EL (cell line): ENCODE data around the gene GDF10.

Experiments
- DNase-seq: peaks from one replicate; pipeline ENCODE4 v3.0.0-alpha.2; 2016

The GDF10 gene, protein sequence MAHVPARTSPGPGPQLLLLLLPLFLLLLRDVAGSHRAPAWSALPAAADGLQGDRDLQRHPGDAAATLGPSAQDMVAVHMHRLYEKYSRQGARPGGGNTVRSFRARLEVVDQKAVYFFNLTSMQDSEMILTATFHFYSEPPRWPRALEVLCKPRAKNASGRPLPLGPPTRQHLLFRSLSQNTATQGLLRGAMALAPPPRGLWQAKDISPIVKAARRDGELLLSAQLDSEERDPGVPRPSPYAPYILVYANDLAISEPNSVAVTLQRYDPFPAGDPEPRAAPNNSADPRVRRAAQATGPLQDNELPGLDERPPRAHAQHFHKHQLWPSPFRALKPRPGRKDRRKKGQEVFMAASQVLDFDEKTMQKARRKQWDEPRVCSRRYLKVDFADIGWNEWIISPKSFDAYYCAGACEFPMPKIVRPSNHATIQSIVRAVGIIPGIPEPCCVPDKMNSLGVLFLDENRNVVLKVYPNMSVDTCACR

DNA sequence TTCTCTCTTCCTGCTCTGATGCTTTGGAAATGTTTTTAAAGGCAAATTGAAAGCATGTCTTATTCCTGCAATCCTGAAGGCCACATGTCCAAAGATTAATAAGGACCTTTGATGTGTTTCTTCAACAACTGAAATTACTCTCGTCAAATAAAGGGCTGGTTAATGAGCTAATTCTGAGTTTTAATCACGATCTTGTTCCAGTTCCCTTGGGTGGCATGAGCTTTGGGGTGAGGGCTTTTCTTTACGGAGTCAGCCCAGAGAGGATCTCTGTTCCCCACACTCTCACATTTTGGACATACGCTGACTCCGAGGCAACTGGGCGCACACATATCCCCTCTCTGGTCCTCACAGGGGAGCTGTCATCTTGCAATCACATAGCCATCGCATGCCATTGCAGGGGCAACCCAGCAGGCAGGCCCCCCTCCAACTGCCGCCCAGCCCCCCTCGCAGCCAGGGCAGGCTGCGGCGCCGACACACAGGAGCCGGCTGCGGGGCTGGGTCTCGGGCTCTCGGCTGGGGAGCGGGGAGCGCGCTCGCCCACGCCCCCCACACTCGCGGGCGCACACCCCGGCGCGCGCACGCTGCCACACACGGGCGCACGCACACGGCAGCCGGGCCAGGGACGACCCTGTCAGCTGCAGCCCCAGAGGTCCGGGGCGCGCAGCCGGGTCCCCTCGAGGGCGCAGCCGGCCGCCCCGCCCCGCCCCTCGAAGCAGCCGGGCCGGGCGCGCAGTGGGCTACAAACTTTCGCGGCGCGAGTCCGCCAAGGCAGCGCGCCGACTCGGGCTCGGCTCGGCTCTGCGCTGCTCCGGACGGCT is at the start of gene GDF10:
Gene GDF10 (plus strand): TSS at position 587 of the 818 bp plus-strand sequence. CDS start 455 bp downstream, outside the sequence.
- no peak for DNase-seq

DNA sequence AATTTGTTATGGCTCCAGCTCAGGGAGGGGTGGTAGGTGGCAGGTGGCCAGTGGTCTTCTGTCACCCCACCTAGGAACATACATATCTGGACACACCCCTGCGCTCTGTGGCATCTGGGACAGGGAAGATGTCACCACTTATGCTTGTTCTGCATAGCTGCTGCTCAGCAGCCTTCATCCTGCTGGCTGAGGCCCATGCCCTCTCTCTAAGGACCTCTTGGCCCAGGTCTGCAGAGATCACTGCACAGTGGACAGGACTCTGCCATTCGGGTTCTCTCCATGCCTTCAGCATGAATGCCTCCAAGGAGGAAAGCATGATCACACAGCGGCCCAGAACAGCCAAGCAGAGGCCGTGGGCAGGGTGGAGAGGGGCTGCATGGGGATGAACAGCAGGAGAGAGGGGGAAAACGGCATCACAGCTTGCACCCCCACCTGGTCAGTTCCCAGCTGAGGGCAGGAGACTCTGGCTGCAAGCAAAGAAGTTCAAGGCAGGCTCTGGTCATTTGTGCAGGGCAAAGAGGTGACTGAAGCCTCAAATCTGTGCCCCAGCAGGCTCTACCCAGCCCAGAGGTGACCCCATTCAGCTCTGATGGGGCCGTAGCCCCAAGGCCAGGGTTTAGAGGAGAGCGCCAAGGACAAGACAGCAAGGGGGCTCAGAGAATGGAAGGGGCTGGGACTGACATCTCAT is 47.8 kb upstream of the GDF10 start:
- DNase-seq = no peak

GRCh38 chr10:47253030-47253637 is 46.9 kb upstream of the GDF10 start:
- no peak for DNase-seq

GRCh38 chr10:47253651-47254375 is 46.2 kb upstream of the GDF10 start:
- DNase-seq = no peak

DNA sequence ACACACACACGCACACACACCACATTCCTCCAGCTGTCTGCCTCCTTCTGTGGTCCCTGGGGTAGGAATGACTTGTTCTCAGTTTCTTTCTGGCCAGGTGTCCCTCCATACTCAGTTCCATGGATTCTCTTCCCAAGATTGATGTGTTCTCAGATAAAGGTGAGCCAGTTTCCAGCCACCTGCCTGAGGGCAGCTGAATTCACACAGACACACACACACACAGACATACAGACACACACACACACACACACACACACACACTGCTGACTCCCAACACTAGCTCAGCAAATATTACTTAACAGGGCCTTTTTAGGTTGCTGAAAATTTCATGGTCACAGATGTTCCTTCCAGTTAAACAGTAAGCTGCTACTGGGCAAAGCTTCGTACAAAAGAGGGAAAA is 45.4 kb upstream of the GDF10 start:
- DNase-seq = no peak

DNA sequence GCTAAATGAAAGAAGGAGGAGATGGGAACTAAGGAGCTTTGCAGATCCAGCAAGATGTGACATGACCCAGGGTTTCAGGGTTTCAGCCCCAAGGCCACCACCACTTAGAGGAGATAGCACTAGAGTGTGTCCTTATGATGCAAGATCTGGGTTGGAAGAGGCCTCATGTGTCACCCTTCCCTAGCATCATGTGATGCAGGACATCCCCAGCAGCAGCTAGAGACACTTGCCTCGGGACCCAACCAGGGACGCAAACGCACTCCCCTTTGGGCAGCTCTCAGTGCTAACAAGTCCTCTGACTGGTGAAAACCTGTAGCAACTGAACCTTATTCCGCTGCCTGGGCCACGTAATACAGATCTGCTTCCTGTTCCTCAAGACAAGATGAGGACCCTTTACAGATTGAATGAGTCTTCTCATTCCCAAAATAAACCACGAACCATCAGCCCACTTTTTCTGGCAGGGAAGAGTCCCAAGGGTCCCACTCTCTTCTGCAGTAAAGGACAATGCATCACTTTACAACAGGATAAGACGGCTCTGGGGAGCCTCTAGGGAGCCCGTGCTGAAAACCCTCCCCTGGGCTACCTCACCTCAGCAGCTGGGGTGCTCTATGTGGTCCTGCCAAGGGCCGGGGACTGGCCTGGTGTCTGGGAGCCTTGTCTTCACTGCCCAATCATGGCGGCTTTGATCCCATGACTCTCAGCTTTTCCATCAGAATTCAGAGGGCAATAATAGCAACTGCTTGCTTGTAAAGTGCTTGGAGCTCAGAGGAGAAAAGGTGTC is 44.8 kb upstream of the GDF10 start:
- DNase-seq = no peak

DNA sequence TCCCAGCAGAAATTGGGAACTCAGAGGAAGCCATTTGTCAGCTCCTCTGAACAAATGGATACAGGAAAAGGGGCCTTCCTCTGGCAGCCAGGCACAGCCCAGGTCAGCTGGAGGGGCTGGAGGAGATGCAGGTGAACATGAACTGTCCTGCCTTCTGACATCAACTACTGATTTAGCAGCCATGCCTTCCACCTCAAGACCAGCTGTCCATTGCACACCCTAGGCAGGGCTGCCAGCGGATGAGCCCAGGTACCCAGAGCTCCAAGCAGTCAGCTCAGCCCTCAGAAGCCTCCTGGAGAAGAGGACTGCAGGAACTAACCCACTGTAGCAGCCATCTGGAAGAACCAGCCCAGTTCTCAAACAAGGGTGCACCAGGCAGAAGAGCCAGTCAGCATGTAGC is 44.1 kb upstream of the GDF10 start:
- no peak for DNase-seq

DNA sequence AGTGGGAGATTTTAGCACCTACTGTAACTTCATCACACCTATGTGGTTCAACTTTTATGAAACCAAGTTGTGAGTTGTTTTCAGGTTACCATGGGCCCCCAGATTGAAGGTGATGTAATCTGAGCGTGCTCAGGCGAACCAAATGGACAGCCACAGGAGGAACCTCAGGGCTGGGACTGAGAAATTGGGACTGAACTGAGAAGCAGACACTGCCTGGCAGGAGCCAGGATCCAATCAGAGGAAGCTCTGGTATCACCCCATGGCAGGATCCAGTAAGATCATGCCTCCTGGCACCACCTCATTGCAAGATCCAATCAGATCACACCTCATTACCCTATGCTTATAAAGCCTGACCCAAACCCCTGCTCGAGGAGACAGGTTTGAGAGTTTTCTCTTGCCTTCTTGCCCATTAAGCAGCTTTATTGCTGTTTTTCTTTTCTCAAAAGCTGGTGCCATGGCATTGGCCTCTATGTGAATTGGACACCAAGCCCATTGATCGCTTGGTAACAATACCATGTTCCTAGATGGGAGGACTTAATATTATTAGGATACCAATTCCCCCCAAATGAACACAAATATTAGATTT is 43.2 kb upstream of the GDF10 start:
- no peak for DNase-seq

DNA sequence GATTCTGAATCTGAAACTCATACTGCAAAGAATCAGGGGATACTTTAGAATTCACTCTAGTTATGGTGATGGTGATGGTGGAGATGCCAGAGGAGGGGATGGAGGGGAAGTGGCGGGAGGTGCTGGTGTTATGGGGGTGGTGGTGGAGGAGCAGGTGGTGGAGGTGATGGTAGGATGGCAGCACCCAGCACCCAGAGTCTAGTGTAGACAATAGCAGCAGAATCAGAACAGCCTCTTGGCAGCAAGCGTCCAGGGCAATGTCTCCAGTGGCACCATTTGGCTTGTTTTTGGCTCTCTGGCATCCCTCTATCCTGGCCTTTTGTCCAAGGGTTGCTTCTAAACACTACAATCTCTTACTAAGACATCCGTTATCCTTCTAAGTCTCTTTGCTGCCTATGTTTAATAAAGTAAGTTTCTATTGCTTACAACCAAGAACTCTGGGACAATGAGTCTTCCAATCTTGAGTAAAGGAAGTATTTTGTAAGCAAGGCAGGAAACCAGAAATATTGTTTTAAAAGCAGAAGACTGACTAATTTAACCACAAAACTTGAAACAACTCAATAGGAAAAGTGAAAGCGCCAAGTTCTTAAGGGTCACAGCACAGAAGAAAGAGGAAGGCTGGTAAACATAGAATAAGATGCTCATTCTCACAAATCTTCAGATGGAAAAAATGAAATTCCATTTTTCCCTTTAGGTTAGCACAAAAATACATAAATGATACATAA is 42.4 kb upstream of the GDF10 start:
- DNase-seq = peak; percentile 8

DNA sequence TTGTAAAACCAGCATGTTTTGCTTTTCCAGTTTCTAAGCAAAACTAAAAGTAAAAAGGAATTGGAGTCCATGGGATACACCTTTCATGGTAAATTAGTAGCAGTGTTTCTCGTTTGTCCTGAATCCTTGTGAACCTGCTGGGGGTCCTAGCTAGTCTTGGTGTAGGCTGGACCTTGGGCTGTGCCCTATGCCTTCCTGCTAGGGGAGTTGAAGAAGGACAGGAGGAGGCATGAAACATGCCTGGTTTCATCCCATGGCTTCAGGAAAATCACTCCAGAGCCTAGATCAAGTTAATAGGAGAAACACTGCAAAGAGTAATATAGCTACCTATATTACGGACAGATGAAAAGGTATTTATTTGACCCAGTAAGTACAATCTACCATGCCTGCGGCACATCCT is 41.1 kb upstream of the GDF10 start:
- no peak for DNase-seq

- DNase-seq = no peak
Measured at GRCh38 chr10:47259466-47259865, 40.5 kb upstream of the GDF10 start.

DNA sequence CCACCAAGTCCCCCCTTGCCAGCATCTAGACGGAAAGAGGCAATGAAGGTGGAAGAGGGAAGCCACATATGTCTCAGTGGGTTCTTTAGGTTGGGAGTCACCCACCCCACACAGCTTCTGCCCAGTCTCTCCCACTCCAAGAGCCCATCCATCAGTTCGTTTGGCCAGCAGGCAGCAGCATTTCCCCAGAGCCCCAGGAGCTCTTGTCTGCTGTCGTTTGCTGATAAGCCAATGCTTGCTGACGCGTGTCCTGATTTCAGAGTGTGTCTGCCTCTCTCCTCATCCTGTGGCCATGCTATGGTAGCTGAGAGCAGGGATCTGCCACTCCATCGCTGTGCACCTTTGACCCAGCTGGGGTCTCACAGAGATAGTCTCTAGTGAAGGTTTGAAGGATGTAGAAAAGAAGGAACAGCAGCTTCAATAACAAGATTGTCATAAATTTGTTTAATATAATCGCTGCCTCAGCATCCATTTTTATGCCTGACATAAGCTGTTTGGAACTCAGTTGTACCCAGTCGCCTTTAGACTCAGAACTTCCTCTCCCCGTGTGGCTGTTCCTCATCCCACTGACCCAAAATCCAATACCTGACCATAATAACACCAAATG is 39.4 kb upstream of the GDF10 start:
- no peak for DNase-seq

GRCh38 chr10:47261121-47261520 is 38.9 kb upstream of the GDF10 start:
- DNase-seq = no peak

DNA sequence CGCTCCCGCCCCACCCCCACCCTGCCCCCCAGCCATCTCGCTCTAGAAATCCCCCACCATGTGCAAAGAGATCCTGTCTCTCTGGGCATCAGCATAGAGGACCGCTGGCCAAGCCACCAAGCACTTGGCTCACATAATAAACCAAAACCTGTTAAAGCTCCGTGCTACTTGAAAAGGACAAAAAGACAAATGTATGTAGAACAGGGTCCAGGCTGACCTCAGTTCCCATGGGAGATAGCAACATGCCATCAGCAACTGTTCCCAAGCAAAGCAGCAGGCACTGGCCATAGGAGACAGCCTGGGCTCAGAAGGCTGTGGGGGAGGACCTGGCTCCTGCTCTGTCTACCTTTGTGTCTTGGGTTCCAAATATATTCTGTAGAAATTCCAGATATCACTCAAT is 38.4 kb upstream of the GDF10 start:
- DNase-seq = no peak

GRCh38 chr10:47262606-47263533 is 37.1 kb upstream of the GDF10 start:
- no peak for DNase-seq

DNA sequence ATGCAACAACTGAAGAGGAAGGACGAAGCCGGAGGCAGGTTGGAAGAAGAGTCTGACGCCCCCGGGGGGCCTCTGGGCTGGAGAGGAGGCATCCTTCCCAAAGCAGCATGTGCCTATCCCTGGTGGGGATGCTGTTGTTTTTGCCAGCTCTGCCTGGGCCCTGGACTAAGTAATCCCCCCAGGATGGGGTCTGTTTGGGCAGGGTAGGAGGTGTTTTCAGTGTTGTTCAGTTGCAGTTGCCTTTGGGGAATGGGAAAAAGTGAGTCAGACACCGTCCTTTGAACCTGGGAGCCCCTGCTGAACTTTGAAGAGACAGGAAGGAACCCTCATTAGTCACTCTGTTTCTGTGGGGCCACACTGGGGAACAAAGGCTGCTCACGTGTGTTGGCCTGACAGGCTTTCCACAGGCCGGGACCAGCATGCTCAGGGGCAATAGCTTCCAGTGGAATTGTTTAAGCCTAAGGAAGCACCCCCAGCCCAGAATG is 35.2 kb upstream of the GDF10 start:
- no peak for DNase-seq

- DNase-seq = no peak
Measured at GRCh38 chr10:47266602-47267001, 33.4 kb upstream of the GDF10 start.

DNA sequence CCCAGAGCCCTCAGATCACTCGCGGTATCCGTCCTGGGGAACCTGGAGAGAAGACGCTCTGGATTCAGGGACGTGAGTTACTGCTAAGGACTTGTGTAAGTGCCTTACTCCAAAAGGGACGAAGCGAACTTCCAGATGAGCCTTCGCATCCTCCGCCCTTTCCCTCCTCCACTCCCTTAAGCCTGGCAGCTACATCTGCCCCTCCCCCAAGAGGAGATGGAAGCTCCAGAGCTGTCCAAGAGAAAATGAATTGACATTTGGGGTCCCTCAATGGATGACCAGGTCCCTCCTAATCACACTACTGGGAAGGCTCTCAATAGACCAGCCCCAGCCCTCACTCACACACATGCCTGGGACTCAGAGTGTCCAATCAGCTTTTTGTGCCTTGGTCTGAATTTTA is 31.3 kb upstream of the GDF10 start:
- no peak for DNase-seq

DNA sequence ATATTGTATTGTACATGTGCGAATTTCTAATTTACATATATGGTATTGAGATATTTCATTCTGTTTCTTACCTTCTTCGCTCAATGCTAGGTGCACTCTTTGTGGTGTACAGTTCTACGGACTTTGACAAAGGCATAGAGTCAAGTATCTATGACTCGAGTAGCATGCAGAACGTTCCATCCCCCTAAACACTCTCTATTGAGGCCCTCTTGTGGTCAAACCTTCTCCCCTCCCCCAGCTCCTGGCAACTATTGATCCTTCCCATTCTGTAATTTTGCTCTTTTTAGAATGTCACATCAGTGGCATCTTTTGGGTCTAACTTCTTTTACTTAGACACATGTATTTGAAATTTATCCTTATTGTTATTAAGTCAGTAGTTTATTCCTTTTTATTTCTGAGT is 30.7 kb upstream of the GDF10 start:
- no peak for DNase-seq
